IPS-15b (cell line): ENCODE results near the gene RER1.

ENCODE experiments used
- H3K27me3 ChIP-seq: one replicate; pipeline ENCODE4 v1.6.1; 2013; ENCODE audit warnings: low read length; ENCODE audit not compliant: control insufficient read depth, insufficient read depth
- H3K36me3 ChIP-seq: one replicate; pipeline ENCODE4 v1.6.1; 2013; ENCODE audit warnings: low read length; ENCODE audit not compliant: control insufficient read depth, insufficient read depth
- H3K4me1 ChIP-seq: one replicate; pipeline ENCODE4 v1.6.1; 2013; ENCODE audit warnings: mild to moderate bottlenecking, low read length; ENCODE audit not compliant: control insufficient read depth, insufficient read depth
- H3K4me3 ChIP-seq: one replicate; pipeline ENCODE4 v1.5.1; 2013; ENCODE audit warnings: low read depth, low read length
- H3K9ac ChIP-seq: one replicate; pipeline ENCODE4 v1.6.1; 2013; ENCODE audit warnings: low read depth, mild to moderate bottlenecking, low read length
- H3K9me3 ChIP-seq: one replicate; pipeline ENCODE4 v1.6.1; 2013; ENCODE audit warnings: mild to moderate bottlenecking, low read length; ENCODE audit not compliant: control insufficient read depth, insufficient read depth

The RER1 gene

GRCh38 chr1:2373551-2374251 lies 17.9 kb upstream of the RER1 start:
- Histone ChIP-seq H3K4me3 (no peak overlapping the region), H3K4me1 (no peaks in the 10 kb centered on the region), H3K27me3 (no peaks in the 10 kb centered on the region), H3K9ac (no peak overlapping the region), H3K36me3 (no peaks in the 10 kb centered on the region), H3K9me3 (no peaks in the 10 kb centered on the region)

GRCh38 chr1:2374252-2375155 lies 17.1 kb upstream of the RER1 start:
- Histone ChIP-seq H3K9ac (no peak overlapping the region), H3K27me3 (no peaks in the 10 kb centered on the region), H3K36me3 (no peaks in the 10 kb centered on the region), H3K4me1 (no peaks in the 10 kb centered on the region), H3K9me3 (no peaks in the 10 kb centered on the region), H3K4me3 (no peak overlapping the region)

DNA sequence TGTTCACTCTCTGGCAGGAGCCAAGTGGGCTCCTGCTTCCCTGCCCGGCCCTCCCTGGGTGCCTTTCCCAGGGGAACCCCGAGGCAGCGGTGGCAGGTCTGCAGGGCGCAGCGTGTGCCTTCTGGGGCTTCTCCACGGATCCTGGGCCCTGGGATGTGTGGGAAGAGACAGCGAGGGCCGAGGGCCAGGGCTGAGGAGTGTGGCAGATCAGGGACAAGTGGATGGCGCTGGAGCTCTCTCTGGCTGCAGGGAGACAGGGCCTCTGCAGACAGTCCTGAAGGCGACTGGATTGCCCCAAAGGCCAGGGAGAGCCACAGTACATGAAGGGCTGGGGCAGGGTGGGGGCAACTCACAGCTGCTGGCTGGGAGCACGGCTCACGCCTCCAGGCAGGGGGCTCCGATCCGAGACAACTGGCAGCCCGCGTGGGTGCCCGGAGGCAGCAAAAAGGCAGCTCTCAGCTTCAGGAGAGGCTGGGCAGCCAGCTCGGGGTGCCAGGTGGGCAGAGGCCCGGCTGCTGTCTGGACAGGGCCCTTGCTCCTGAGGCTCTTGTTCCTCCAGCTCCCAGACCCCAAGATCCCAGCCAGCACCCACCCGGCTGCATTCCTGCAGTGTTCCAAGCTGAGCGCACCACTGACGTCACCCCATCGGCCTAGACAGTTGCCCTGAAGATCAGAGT lies 16.3 kb upstream of the RER1 start:
- Histone ChIP-seq H3K9me3 (no peaks in the 10 kb centered on the region), H3K36me3 (no peaks in the 10 kb centered on the region), H3K27me3 (no peaks in the 10 kb centered on the region), H3K4me3 (no peak overlapping the region), H3K4me1 (no peaks in the 10 kb centered on the region), H3K9ac (no peak overlapping the region)

- Histone ChIP-seq H3K4me3 (no peak overlapping the region), H3K27me3 (no peaks in the 10 kb centered on the region), H3K36me3 (no peaks in the 10 kb centered on the region), H3K9me3 (no peaks in the 10 kb centered on the region), H3K4me1 (no peaks in the 10 kb centered on the region), H3K9ac (no peak overlapping the region)
Observed at GRCh38 chr1:2375923-2376260, 15.7 kb upstream of the RER1 start.

- Histone ChIP-seq H3K27me3 (no peaks in the 10 kb centered on the region), H3K9me3 (no peaks in the 10 kb centered on the region), H3K4me3 (no peak overlapping the region), H3K4me1 (no peaks in the 10 kb centered on the region), H3K9ac (no peak overlapping the region), H3K36me3 (no peaks in the 10 kb centered on the region)
Observed at GRCh38 chr1:2376261-2376741, 15.3 kb upstream of the RER1 start.

DNA sequence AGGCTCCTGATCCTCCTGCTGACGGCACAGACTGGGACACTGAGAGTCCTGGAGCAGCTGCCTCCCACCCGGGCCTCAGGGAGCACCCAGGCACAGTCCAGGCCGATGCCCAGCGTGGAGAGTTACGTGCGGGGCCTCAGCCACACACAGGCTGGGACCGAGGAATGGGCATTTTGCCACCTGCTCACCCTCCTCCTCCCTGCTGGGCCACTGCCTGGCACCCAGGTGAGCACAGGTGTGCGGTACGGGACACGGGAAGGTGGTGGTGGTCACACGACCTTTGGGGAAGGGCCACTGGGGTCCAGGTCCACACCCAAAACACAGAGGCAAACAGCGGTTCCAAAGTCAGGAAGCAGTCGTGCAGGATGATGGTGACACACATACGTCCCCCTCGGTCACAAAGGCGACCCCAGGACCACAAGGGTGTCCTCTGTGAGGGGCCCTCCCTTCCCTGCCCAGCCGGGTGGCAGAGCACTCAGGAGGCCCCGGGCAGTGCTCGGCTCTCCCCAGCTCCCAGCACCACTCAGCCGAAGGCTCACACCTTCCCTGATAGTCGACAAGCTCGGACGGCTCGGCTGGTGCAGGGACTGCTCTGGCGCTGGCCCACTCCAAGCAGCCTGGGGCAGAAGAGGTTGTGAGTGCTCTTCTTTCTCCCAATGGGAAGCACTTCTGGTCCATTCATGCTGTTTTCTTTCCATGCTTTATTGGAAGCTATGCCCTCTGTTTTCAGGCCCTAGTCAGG lies 14.5 kb upstream of the RER1 start:
- Histone ChIP-seq H3K36me3 (no peaks in the 10 kb centered on the region), H3K9me3 (no peaks in the 10 kb centered on the region), H3K27me3 (no peaks in the 10 kb centered on the region), H3K4me3 (no peak overlapping the region), H3K9ac (no peak overlapping the region), H3K4me1 (no peaks in the 10 kb centered on the region)

GRCh38 chr1:2377751-2378440 lies 13.7 kb upstream of the RER1 start:
- no peak overlapping the region for H3K4me3 ChIP-seq
- no peaks in the 10 kb centered on the region for H3K27me3 ChIP-seq
- no peak overlapping the region for H3K9ac ChIP-seq
- no peaks in the 10 kb centered on the region for H3K4me1 ChIP-seq
- no peaks in the 10 kb centered on the region for H3K36me3 ChIP-seq
- H3K9me3 ChIP-seq: no peaks in the 10 kb centered on the region

- no peaks in the 10 kb centered on the region for H3K4me1 ChIP-seq
- H3K27me3 ChIP-seq: no peaks in the 10 kb centered on the region
- H3K9ac ChIP-seq: no peak overlapping the region
- H3K36me3 ChIP-seq: no peaks in the 10 kb centered on the region
- H3K9me3 ChIP-seq: no peaks in the 10 kb centered on the region
- H3K4me3 ChIP-seq: no peak overlapping the region
Observed at GRCh38 chr1:2378441-2378851, 13.2 kb upstream of the RER1 start.

GRCh38 chr1:2378956-2379732 lies 12.5 kb upstream of the RER1 start:
- Histone ChIP-seq H3K27me3 (no peaks in the 10 kb centered on the region), H3K4me1 (no peaks in the 10 kb centered on the region), H3K9me3 (no peaks in the 10 kb centered on the region), H3K9ac (no peak overlapping the region), H3K36me3 (no peaks in the 10 kb centered on the region), H3K4me3 (no peak overlapping the region)

GRCh38 chr1:2379733-2380404 lies 11.8 kb upstream of the RER1 start:
- H3K4me3 ChIP-seq: no peak overlapping the region
- no peak overlapping the region for H3K9ac ChIP-seq
- H3K9me3 ChIP-seq: no peaks in the 10 kb centered on the region
- H3K27me3 ChIP-seq: no peaks in the 10 kb centered on the region
- H3K36me3 ChIP-seq: no peaks in the 10 kb centered on the region
- no peaks in the 10 kb centered on the region for H3K4me1 ChIP-seq
